ENCODE measurements around the gene OR8H2. TPM values are rescaled to one million over a fixed set of nuclear protein-coding genes. Genes with fewer than 3 reads are reported as not detected.
"Not testable (repeated sequence)": the region's sequence is repeated elsewhere in the genome, so short reads cannot be mapped to it uniquely, and the experiment has no call there.

The OR8H2 gene
- total RNA-seq, 1 experiment from 2014 or later: not detected

DNA sequence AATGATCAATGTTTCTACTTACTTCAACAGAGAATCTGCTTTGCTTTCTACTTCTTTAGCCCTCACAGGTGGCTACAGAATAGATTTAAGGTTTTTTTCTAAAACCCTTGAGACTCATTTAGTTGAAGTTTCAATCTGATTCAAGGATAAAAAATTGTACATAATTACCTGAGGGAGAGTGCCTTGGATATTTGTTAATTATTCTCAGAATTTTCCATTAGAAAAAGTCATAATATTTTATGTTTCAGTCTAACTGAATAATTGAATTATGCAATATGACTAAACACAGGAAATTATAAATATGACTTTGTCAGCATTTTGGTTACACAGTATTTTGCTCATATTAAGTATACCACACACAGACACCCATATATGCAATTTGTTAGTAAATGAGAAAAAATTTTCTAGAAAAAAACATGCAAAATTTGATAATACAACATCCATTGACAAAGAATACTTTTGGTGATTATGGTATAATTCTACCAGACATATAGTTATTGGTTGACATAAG lies 36.7 kb downstream of the OR8H2 start, which contains the start of gene OR8J3:
TSS of gene OR8J3 (minus strand) at position 51 of the 511 bp plus-strand sequence. CDS start 2,483 bp downstream, outside the sequence.
- ChIA-PET CTCF (no interaction called here), POLR2A (ENCODE audit: low non-redundant PET) (no interaction called here)
- no peaks in the 10 kb centered on the region for H3K4me1 ChIP-seq (ENCODE audit: insufficient read depth, low read length, poor library complexity, severe bottlenecking)
- no peaks in the 10 kb centered on the region for H3K27me3 ChIP-seq (replicated peaks; ENCODE audit: insufficient read depth, low read depth, low read length, poor library complexity)
- no TSS peak for BruUV-seq (replicated peaks)
- H3K27ac ChIP-seq (ENCODE audit: low read depth, low read length, poor library complexity, severe bottlenecking): no peak within 1 kb of the TSS
- no peaks in the 10 kb centered on the region for H3K36me3 ChIP-seq (ENCODE audit: insufficient read depth, low read length, poor library complexity, severe bottlenecking)
- DNase-seq (ENCODE audit: low spot score): no peak
- no peak within 1 kb of the TSS for H3K4me3 ChIP-seq (ENCODE audit: low read depth, low read length, poor library complexity, severe bottlenecking)
- H3K9me3 ChIP-seq (ENCODE audit: low read depth, low read length, poor library complexity, severe bottlenecking): peaks cover 6% of the 10 kb centered on the region
- intact Hi-C loops (cut with micrococcal nuclease; ENCODE audit: unreplicated experiment): no loop called here
- TF ChIP-seq, protein P1, sequence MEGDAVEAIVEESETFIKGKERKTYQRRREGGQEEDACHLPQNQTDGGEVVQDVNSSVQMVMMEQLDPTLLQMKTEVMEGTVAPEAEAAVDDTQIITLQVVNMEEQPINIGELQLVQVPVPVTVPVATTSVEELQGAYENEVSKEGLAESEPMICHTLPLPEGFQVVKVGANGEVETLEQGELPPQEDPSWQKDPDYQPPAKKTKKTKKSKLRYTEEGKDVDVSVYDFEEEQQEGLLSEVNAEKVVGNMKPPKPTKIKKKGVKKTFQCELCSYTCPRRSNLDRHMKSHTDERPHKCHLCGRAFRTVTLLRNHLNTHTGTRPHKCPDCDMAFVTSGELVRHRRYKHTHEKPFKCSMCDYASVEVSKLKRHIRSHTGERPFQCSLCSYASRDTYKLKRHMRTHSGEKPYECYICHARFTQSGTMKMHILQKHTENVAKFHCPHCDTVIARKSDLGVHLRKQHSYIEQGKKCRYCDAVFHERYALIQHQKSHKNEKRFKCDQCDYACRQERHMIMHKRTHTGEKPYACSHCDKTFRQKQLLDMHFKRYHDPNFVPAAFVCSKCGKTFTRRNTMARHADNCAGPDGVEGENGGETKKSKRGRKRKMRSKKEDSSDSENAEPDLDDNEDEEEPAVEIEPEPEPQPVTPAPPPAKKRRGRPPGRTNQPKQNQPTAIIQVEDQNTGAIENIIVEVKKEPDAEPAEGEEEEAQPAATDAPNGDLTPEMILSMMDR (conservative IDR thresholded peaks at IDR 0.05; ENCODE audit: low read depth, low read length): no peak
- TF ChIP-seq EZH2 (IDR thresholded peaks at IDR 0.05; ENCODE audit: borderline replicate concordance, low read depth, low read length, poor library complexity, severe bottlenecking): no peak

GRCh38 chr11:56143681-56144080 lies 40.2 kb downstream of the OR8H2 start:
- DNase-seq (ENCODE audit: low spot score); H3K27ac ChIP-seq (ENCODE audit: low read depth, low read length, poor library complexity, severe bottlenecking); H3K4me1 ChIP-seq (ENCODE audit: insufficient read depth, low read length, poor library complexity, severe bottlenecking); BruUV-seq (replicated peaks); POLR2A ChIA-PET (ENCODE audit: low non-redundant PET); H3K27me3 ChIP-seq (replicated peaks; ENCODE audit: insufficient read depth, low read depth, low read length, poor library complexity); H3K9me3 ChIP-seq (ENCODE audit: low read depth, low read length, poor library complexity, severe bottlenecking); H3K4me3 ChIP-seq (ENCODE audit: low read depth, low read length, poor library complexity, severe bottlenecking); H3K36me3 ChIP-seq (ENCODE audit: insufficient read depth, low read length, poor library complexity, severe bottlenecking); intact Hi-C loops (cut with micrococcal nuclease; ENCODE audit: unreplicated experiment); CTCF ChIA-PET: not testable (repeated sequence)

DNA sequence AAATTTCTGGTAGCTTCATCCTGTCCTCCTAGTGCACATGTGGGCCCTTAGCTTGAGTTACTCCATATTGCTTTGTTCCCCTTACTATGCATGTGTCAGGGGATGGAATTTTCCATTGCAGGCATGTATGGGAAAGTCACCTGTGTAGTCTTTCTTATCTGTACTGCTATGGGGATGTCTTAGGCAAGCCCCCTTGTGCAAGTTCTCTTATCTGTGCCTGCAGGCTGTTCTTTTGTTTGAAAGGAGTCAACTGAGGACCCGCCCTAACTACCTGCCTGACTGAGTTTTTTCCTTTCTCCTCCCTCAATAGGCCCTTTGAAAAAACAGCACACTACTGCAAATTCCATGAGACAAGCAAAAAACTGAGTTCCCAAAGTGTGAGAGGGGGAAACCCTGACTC lies 47.9 kb downstream of the OR8H2 start:
- CTCF ChIA-PET: no interaction called here
- BruUV-seq (replicated peaks): no TSS peak
- H3K4me3 ChIP-seq (ENCODE audit: low read depth, low read length, poor library complexity, severe bottlenecking): no peak overlapping the region
- intact Hi-C loops (cut with micrococcal nuclease; ENCODE audit: unreplicated experiment): no loop called here
- peaks cover 30% of the 10 kb centered on the region for H3K9me3 ChIP-seq (ENCODE audit: low read depth, low read length, poor library complexity, severe bottlenecking)
- no peak for DNase-seq (ENCODE audit: low spot score)
- no peaks in the 10 kb centered on the region for H3K4me1 ChIP-seq (ENCODE audit: insufficient read depth, low read length, poor library complexity, severe bottlenecking)
- H3K36me3 ChIP-seq (ENCODE audit: insufficient read depth, low read length, poor library complexity, severe bottlenecking): no peaks in the 10 kb centered on the region
- H3K27ac ChIP-seq (ENCODE audit: low read depth, low read length, poor library complexity, severe bottlenecking): no peak overlapping the region
- POLR2A ChIA-PET (ENCODE audit: low non-redundant PET): no interaction called here
- TF ChIP-seq, protein P1 (conservative IDR thresholded peaks at IDR 0.05; ENCODE audit: low read depth, low read length): no peak
- no peak for TF ChIP-seq EZH2 (IDR thresholded peaks at IDR 0.05; ENCODE audit: borderline replicate concordance, low read depth, low read length, poor library complexity, severe bottlenecking)
- no peaks in the 10 kb centered on the region for H3K27me3 ChIP-seq (replicated peaks; ENCODE audit: insufficient read depth, low read depth, low read length, poor library complexity)

- Histone ChIP-seq H3K27ac (ENCODE audit: low read depth, low read length, poor library complexity, severe bottlenecking) (no peak overlapping the region), H3K9me3 (ENCODE audit: low read depth, low read length, poor library complexity, severe bottlenecking) (peaks cover 30% of the 10 kb centered on the region), H3K4me3 (ENCODE audit: low read depth, low read length, poor library complexity, severe bottlenecking) (no peak overlapping the region), H3K27me3 (replicated peaks; ENCODE audit: insufficient read depth, low read depth, low read length, poor library complexity) (no peaks in the 10 kb centered on the region), H3K4me1 (ENCODE audit: insufficient read depth, low read length, poor library complexity, severe bottlenecking) (no peaks in the 10 kb centered on the region), H3K36me3 (ENCODE audit: insufficient read depth, low read length, poor library complexity, severe bottlenecking) (no peaks in the 10 kb centered on the region)
- TF ChIP-seq EZH2 (IDR thresholded peaks at IDR 0.05; ENCODE audit: borderline replicate concordance, low read depth, low read length, poor library complexity, severe bottlenecking): no peak
- TF ChIP-seq, protein P1 (conservative IDR thresholded peaks at IDR 0.05; ENCODE audit: low read depth, low read length): no peak
- ChIA-PET POLR2A (ENCODE audit: low non-redundant PET) (no interaction called here), CTCF (no interaction called here)
- BruUV-seq (replicated peaks): no TSS peak
- no peak for DNase-seq (ENCODE audit: low spot score)
- intact Hi-C loops (cut with micrococcal nuclease; ENCODE audit: unreplicated experiment): no loop called here
These were observed 48.8 kb downstream of the OR8H2 start for GRCh38 chr11:56152333-56152732.
